ENCODE results near the gene FBXW5.

DNA sequence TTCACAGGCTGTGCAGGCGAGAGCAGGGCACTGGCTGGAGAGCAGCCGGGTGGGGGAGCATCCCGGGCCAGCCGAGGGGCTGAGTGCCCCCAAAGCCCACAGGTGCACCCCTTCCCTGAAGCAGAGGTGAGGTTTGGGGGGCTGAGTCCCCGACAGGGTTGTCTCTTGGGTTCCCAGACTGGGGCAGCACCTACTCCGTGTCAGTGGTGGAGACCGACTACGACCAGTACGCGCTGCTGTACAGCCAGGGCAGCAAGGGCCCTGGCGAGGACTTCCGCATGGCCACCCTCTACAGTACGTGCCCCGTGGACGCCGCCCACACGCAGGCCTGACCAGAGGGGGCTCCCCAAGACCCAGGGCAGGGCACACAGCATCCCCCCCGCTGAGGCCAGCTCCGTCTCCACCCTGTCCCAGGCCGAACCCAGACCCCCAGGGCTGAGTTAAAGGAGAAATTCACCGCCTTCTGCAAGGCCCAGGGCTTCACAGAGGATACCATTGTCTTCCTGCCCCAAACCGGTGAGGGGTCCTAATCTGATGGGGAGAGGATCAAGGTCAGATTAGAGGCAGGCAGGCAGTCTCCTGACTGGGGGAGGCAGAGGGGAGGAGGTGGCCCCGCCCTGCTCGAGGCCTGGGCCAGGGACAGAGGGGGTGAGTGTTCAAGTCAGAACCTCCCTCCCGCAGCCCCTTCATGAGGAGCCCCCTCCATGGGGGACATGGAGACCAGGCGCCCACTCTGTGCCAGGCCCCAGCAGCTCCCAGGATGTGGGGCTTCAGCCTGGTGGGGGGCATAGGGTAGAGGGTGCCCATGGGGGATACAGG is 35.4 kb upstream of the FBXW5 start:
- no peak for TF ChIP-seq TAF1 (IDR thresholded peaks at IDR 0.05; ENCODE audit: borderline replicate concordance, insufficient read depth, low read length)
- TF ChIP-seq, protein P1, sequence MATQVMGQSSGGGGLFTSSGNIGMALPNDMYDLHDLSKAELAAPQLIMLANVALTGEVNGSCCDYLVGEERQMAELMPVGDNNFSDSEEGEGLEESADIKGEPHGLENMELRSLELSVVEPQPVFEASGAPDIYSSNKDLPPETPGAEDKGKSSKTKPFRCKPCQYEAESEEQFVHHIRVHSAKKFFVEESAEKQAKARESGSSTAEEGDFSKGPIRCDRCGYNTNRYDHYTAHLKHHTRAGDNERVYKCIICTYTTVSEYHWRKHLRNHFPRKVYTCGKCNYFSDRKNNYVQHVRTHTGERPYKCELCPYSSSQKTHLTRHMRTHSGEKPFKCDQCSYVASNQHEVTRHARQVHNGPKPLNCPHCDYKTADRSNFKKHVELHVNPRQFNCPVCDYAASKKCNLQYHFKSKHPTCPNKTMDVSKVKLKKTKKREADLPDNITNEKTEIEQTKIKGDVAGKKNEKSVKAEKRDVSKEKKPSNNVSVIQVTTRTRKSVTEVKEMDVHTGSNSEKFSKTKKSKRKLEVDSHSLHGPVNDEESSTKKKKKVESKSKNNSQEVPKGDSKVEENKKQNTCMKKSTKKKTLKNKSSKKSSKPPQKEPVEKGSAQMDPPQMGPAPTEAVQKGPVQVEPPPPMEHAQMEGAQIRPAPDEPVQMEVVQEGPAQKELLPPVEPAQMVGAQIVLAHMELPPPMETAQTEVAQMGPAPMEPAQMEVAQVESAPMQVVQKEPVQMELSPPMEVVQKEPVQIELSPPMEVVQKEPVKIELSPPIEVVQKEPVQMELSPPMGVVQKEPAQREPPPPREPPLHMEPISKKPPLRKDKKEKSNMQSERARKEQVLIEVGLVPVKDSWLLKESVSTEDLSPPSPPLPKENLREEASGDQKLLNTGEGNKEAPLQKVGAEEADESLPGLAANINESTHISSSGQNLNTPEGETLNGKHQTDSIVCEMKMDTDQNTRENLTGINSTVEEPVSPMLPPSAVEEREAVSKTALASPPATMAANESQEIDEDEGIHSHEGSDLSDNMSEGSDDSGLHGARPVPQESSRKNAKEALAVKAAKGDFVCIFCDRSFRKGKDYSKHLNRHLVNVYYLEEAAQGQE (IDR thresholded peaks at IDR 0.05; ENCODE audit: insufficient read depth in 1 of 2, low read depth in 2 of 2, low read length in 2 of 2): no peak
